ENCODE data around the gene SHISA5. TPM values are rescaled to one million over a fixed set of nuclear protein-coding genes. Genes with fewer than 3 reads are reported as not detected.

Gene SHISA5
- total and polyA plus RNA-seq, 2 of the 8 experiments (the other 6 are each of a cell fraction or from before 2014, with no cell fraction given), result 196 to 315 TPM

- TF ChIP-seq CTCF (IDR thresholded peaks at IDR 0.05; ENCODE audit: control extremely low read depth in 1 of 3, insufficient read depth in 1 of 3, low read depth in 1 of 3, low read length in 3 of 3) (no peak), NANOG (IDR thresholded peaks at IDR 0.05; ENCODE audit: insufficient read depth, low read depth, low read length, poor library complexity, severe bottlenecking) (no peak)
Measured at GRCh38 chr3:48473617-48473952, 30.4 kb downstream of the SHISA5 start (continued).

Data from H1 (cell line).